Measurements from ENCODE around the gene SMG9.

DNA sequence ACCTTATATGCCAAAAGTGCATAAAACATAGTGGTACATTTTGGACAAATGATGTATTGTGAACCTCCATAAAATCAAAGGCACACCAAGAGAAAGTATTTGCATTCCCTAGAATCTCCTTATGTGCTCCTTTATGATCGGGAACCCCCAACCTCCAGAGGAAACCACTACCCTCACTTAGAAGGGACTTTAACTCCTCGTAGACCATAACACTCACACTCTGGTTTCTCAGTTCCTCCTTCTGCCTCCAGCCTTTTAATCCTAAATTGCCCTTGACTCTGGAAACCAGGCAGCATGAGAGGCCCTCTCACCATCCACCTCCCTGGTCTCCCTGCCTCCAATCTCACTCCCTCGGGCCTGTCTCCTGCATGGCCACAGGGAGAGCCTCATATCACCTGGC lies 35.8 kb upstream of the SMG9 start:
- TF ChIP-seq, protein P1, sequence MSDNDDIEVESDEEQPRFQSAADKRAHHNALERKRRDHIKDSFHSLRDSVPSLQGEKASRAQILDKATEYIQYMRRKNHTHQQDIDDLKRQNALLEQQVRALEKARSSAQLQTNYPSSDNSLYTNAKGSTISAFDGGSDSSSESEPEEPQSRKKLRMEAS (IDR thresholded peaks at IDR 0.05), result no peak
- TF ChIP-seq FOXM1 (IDR thresholded peaks at IDR 0.05; ENCODE audit: borderline replicate concordance, low read depth) (no peak), EP300 (IDR thresholded peaks at IDR 0.05; ENCODE audit: borderline replicate concordance) (no peak), RAD21 (IDR thresholded peaks at IDR 0.05; ENCODE audit: low read depth) (no peak), TAF1 (IDR thresholded peaks at IDR 0.05; ENCODE audit: low read depth) (no peak)
